Vagina (tissue), 2 donors: ENCODE results near the gene ITLN2.

Experiments
- CTCF ChIP-seq, 3 experiments: fragments of 450-650 bp in 2 of 3; fragments of 200-600 bp in 1 of 3; sonication (generic) in 1 of 3; IDR thresholded peaks; one replicate each; pipeline ENCODE4 v1.5.1; 2017 to 2019; ENCODE audit warnings: antibody characterized with exemption in 3 of 3, mild to moderate bottlenecking in 2 of 3, moderate library complexity in 2 of 3
- POLR2A ChIP-seq, 2 donors: fragments of 450-650 bp; IDR thresholded peaks; one replicate each; pipeline ENCODE4 v1.6.1; 2017; ENCODE audit warnings: antibody characterized with exemption in 2 of 2, mild to moderate bottlenecking in 2 of 2, moderate library complexity in 2 of 2
- POLR2AphosphoS5 ChIP-seq, 2 donors: sonication (generic); formaldehyde crosslinking; IDR thresholded peaks; one replicate each; pipeline ENCODE4 v1.9.0; 2017; ENCODE audit warnings: antibody characterized with exemption in 2 of 2, mild to moderate bottlenecking in 2 of 2, low read depth in 1 of 2; ENCODE audit not compliant: insufficient read depth in 1 of 2

- TF ChIP-seq POLR2A (IDR thresholded peaks at IDR 0.05) (no peak), CTCF (IDR thresholded peaks at IDR 0.05) (no peak), POLR2AphosphoS5 (IDR thresholded peaks at IDR 0.05; ENCODE audit: insufficient read depth in 1 of 2, low read depth in 1 of 2) (no peak)
These were observed 44.3 kb downstream of the ITLN2 start for GRCh38 chr1:160910170-160910750.
